Activated CD8-positive, alpha-beta memory T cell treated with anti-CD3 and anti-CD28 coated beads, Interleukin-2, amount 10 ng/mL, durations not matched to agents 7 days and 5 days (primary cell): ENCODE results near the gene PPP1R15B. TPM values are rescaled to one million over a fixed set of nuclear protein-coding genes. Genes with fewer than 3 reads are reported as not detected.

Experiments
- ATAC-seq: fragments of 150-1000 bp; cut with Tn5 transposase; one replicate; pipeline ENCODE4 v1.10.0; 2021; ENCODE audit warnings: moderate library complexity
- CTCF ChIA-PET: fragments of 350-600 bp; sonication (Branson Sonifier 250); formaldehyde crosslinking; loops from one replicate; lab custom pipeline; 2021; ENCODE audit warnings: antibody characterized with exemption; lab: Charles Lee
- DNase-seq: peaks from one replicate; pipeline ENCODE4 v3.0.0-alpha.2; 2020
- H3K27ac Mint-ChIP-seq: one replicate; pipeline ENCODE4 v1.8.0; 2021; ENCODE audit warnings: mild to moderate bottlenecking, mixed read lengths
- H3K27me3 Mint-ChIP-seq: one replicate; pipeline ENCODE4 v1.8.0; 2021; ENCODE audit warnings: mixed read lengths
- H3K36me3 Mint-ChIP-seq: one replicate; pipeline ENCODE4 v1.8.0; 2021; ENCODE audit warnings: mild to moderate bottlenecking, mixed read lengths
- H3K4me1 Mint-ChIP-seq: one replicate; pipeline ENCODE4 v1.8.0; 2021; ENCODE audit warnings: mixed read lengths
- H3K4me3 Mint-ChIP-seq: one replicate; pipeline ENCODE4 v1.8.0; 2021; ENCODE audit warnings: mild to moderate bottlenecking, moderate library complexity, mixed read lengths
- H3K9me3 Mint-ChIP-seq: one replicate; pipeline ENCODE4 v1.8.0; 2022; ENCODE audit warnings: low read depth, mixed read lengths
- total RNA-seq, 2 experiments: library from RNA; stranded (reverse); gene quantifications; one replicate each; pipeline ENCODE4 v1.2.3, GENCODE V29; 2021

Gene PPP1R15B
- total RNA-seq, 2 experiments from 2014 or later, result 75.5 to 81.7 TPM

GRCh38 chr1:204361781-204362180 lies 49.8 kb downstream of the PPP1R15B start:
- Mint-ChIP-seq H3K4me3 (no peak overlapping the region), H3K27ac (no peak overlapping the region), H3K27me3 (peaks cover 12% of the 10 kb centered on the region), H3K9me3 (no peaks in the 10 kb centered on the region), H3K36me3 (no peaks in the 10 kb centered on the region), H3K4me1 (peaks cover 12% of the 10 kb centered on the region)
- ATAC-seq (no peak), DNase-seq (no peak)
- CTCF ChIA-PET, result interaction anchor here (1.2 to 3.5 kb wide), 7 partner anchors 13 to 210 kb away, joined by 3 to 39 read pairs (median 6); partner anchors contain the start of gene ETNK2

- Mint-ChIP-seq H3K27ac (no peak overlapping the region), H3K4me3 (no peak overlapping the region), H3K4me1 (peaks cover 12% of the 10 kb centered on the region), H3K27me3 (peaks cover 12% of the 10 kb centered on the region), H3K36me3 (no peaks in the 10 kb centered on the region), H3K9me3 (no peaks in the 10 kb centered on the region)
- CTCF ChIA-PET, result interaction anchor here (1.4 to 3.5 kb wide), 6 partner anchors 12 to 198 kb away, joined by 3 to 39 read pairs (median 8); no protein-coding TSS in a partner anchor
- DNase-seq, result no peak
- no peak for ATAC-seq
These were observed 50.3 kb downstream of the PPP1R15B start for GRCh38 chr1:204361341-204361771.

- CTCF ChIA-PET, result interaction anchor here (1.2 to 2.2 kb wide), 5 partner anchors 15 to 197 kb away, joined by 3 to 12 read pairs (median 5); no protein-coding TSS in a partner anchor
These were observed 51.3 kb downstream of the PPP1R15B start for GRCh38 chr1:204360314-204360713.

GRCh38 chr1:204359474-204360255 lies 52.0 kb downstream of the PPP1R15B start, which contains the start of gene PLEKHA6:
TSS of gene PLEKHA6 (minus strand) at chr1:204359929. CDS start at chr1:204273727, 86,202 bp downstream.
- H3K4me1 Mint-ChIP-seq, result peaks cover 12% of the 10 kb centered on the region
- CTCF ChIA-PET, result interaction anchor here (1.2 to 2.2 kb wide), 4 partner anchors 15 to 197 kb away, joined by 3 to 12 read pairs (median 6); no protein-coding TSS in a partner anchor
- ATAC-seq, result no peak
- peaks cover 16% of the 10 kb centered on the region for H3K27me3 Mint-ChIP-seq
- no peak within 1 kb of the TSS for H3K27ac Mint-ChIP-seq
- no peaks in the 10 kb centered on the region for H3K9me3 Mint-ChIP-seq
- H3K4me3 Mint-ChIP-seq, result no peak within 1 kb of the TSS
- no peak for DNase-seq
- H3K36me3 Mint-ChIP-seq, result no peaks in the 10 kb centered on the region

More at GRCh38 chr1:204360314-204360713, 51.3 kb downstream of the PPP1R15B start:
- H3K27me3 Mint-ChIP-seq, result peaks cover 16% of the 10 kb centered on the region
- peaks cover 12% of the 10 kb centered on the region for H3K4me1 Mint-ChIP-seq
- no peaks in the 10 kb centered on the region for H3K9me3 Mint-ChIP-seq
- no peak overlapping the region for H3K4me3 Mint-ChIP-seq
- DNase-seq (no peak), ATAC-seq (no peak)
- H3K36me3 Mint-ChIP-seq, result no peaks in the 10 kb centered on the region
- no peak overlapping the region for H3K27ac Mint-ChIP-seq

GRCh38 chr1:204359131-204359473 lies 52.5 kb downstream of the PPP1R15B start:
- H3K27ac Mint-ChIP-seq, result no peak overlapping the region
- ATAC-seq, result no peak
- H3K4me1 Mint-ChIP-seq, result peaks cover 10% of the 10 kb centered on the region
- no peak overlapping the region for H3K4me3 Mint-ChIP-seq
- CTCF ChIA-PET, result interaction anchor here (2.0 to 2.2 kb wide), 2 partner anchors 101 to 196 kb away, joined by 6 to 12 read pairs; no protein-coding TSS in a partner anchor
- no peak for DNase-seq
- no peaks in the 10 kb centered on the region for H3K36me3 Mint-ChIP-seq
- H3K27me3 Mint-ChIP-seq, result peaks cover 16% of the 10 kb centered on the region
- H3K9me3 Mint-ChIP-seq, result no peaks in the 10 kb centered on the region

GRCh38 chr1:204358605-204359004 lies 53.0 kb downstream of the PPP1R15B start:
- H3K4me1 Mint-ChIP-seq, result peaks cover 5% of the 10 kb centered on the region
- H3K36me3 Mint-ChIP-seq, result no peaks in the 10 kb centered on the region
- H3K27me3 Mint-ChIP-seq, result peaks cover 16% of the 10 kb centered on the region
- H3K27ac Mint-ChIP-seq, result no peak overlapping the region
- no peak for DNase-seq
- no peak for ATAC-seq
- no peak overlapping the region for H3K4me3 Mint-ChIP-seq
- H3K9me3 Mint-ChIP-seq, result no peaks in the 10 kb centered on the region
- CTCF ChIA-PET, result interaction anchor here (2.0 kb wide), 1 partner anchor 100 kb away, joined by 6 read pairs; no protein-coding TSS in a partner anchor

GRCh38 chr1:204357551-204358490 lies 53.8 kb downstream of the PPP1R15B start:
- CTCF ChIA-PET, result no interaction called here
- Mint-ChIP-seq H3K27ac (no peak overlapping the region), H3K27me3 (peaks cover 16% of the 10 kb centered on the region), H3K4me3 (no peak overlapping the region), H3K9me3 (no peaks in the 10 kb centered on the region), H3K4me1 (peaks cover 3% of the 10 kb centered on the region), H3K36me3 (no peaks in the 10 kb centered on the region)
- no peak for DNase-seq
- ATAC-seq, result no peak

- Mint-ChIP-seq H3K27ac (no peak overlapping the region), H3K27me3 (peaks cover 16% of the 10 kb centered on the region), H3K36me3 (no peaks in the 10 kb centered on the region), H3K9me3 (no peaks in the 10 kb centered on the region), H3K4me1 (no peaks in the 10 kb centered on the region), H3K4me3 (no peak overlapping the region)
- DNase-seq (no peak), ATAC-seq (no peak)
- CTCF ChIA-PET, result no interaction called here
These were observed 54.6 kb downstream of the PPP1R15B start for GRCh38 chr1:204356997-204357396.

- H3K27me3 Mint-ChIP-seq, result peaks cover 16% of the 10 kb centered on the region
- no peak for DNase-seq
- CTCF ChIA-PET, result interaction anchor here (3.0 kb wide), 1 partner anchor 8 kb away, joined by 8 read pairs; no protein-coding TSS in a partner anchor
- H3K9me3 Mint-ChIP-seq, result no peaks in the 10 kb centered on the region
- no peaks in the 10 kb centered on the region for H3K36me3 Mint-ChIP-seq
- H3K4me3 Mint-ChIP-seq, result no peak overlapping the region
- H3K4me1 Mint-ChIP-seq, result no peaks in the 10 kb centered on the region
- no peak for ATAC-seq
- no peak overlapping the region for H3K27ac Mint-ChIP-seq
These were observed 55.7 kb downstream of the PPP1R15B start for GRCh38 chr1:204355913-204356312.

- Mint-ChIP-seq H3K27me3 (peaks cover 13% of the 10 kb centered on the region), H3K9me3 (no peaks in the 10 kb centered on the region), H3K36me3 (no peaks in the 10 kb centered on the region), H3K4me1 (no peaks in the 10 kb centered on the region), H3K27ac (no peak overlapping the region), H3K4me3 (no peak overlapping the region)
- DNase-seq (no peak), ATAC-seq (no peak)
- CTCF ChIA-PET, result interaction anchor here (0.6 to 3.0 kb wide), 3 partner anchors 9 to 437 kb away, joined by 3 to 8 read pairs (median 3); no protein-coding TSS in a partner anchor
These were observed 57.0 kb downstream of the PPP1R15B start for GRCh38 chr1:204354579-204354978.
